OCI-M1 (cell line): ENCODE measurements around the gene MRPS18A.
"Not testable (repeated sequence)": the region's sequence is repeated elsewhere in the genome, so short reads cannot be mapped to it uniquely, and the experiment has no call there.

ENCODE experiments used
- DNase-seq: peaks from one replicate; lab custom pipeline; 2025; lab: John Stamatoyannopoulos, UW

MRPS18A gene

GRCh38 chr6:43717389-43717788, 29.8 kb upstream of the MRPS18A start:
- no peak for DNase-seq

GRCh38 chr6:43716099-43716498, 28.5 kb upstream of the MRPS18A start:
- no peak for DNase-seq

- DNase-seq: no peak
Observed at GRCh38 chr6:43715056-43715788, 27.6 kb upstream of the MRPS18A start.

- peak; percentile 96 for DNase-seq
Observed at GRCh38 chr6:43714311-43715055, 26.9 kb upstream of the MRPS18A start.

- no peak for DNase-seq
Observed at GRCh38 chr6:43713643-43714310, 26.2 kb upstream of the MRPS18A start.

- no peak for DNase-seq
Observed at GRCh38 chr6:43712579-43712978, 25.0 kb upstream of the MRPS18A start.

- no peak for DNase-seq
Observed at GRCh38 chr6:43710576-43710975, 23.0 kb upstream of the MRPS18A start.

- peak; percentile 79 for DNase-seq
Observed at GRCh38 chr6:43709654-43710303, 22.2 kb upstream of the MRPS18A start.

GRCh38 chr6:43708860-43709653, 21.5 kb upstream of the MRPS18A start:
- DNase-seq: peak; percentile 89

GRCh38 chr6:43707767-43708166, 20.2 kb upstream of the MRPS18A start:
- no peak for DNase-seq

- DNase-seq: no peak
Observed at GRCh38 chr6:43707269-43707668, 19.7 kb upstream of the MRPS18A start.

GRCh38 chr6:43706788-43707187, 19.2 kb upstream of the MRPS18A start:
- no peak for DNase-seq

- peak; percentile 67 for DNase-seq
Observed at GRCh38 chr6:43705996-43706395, 18.4 kb upstream of the MRPS18A start.

- DNase-seq: no peak
Observed at GRCh38 chr6:43703512-43704429, 16.2 kb upstream of the MRPS18A start.

GRCh38 chr6:43702534-43703440, 15.2 kb upstream of the MRPS18A start:
- DNase-seq: peak; percentile 95

GRCh38 chr6:43702171-43702533, 14.6 kb upstream of the MRPS18A start:
- DNase-seq: no peak

GRCh38 chr6:43700939-43701560, 13.5 kb upstream of the MRPS18A start:
- DNase-seq: not testable (repeated sequence)

- no peak for DNase-seq
Observed at GRCh38 chr6:43699564-43700186, 12.1 kb upstream of the MRPS18A start.
